Activated naive CD8-positive, alpha-beta T cell treated with anti-CD3 and anti-CD28 coated beads for 36 hours (primary cell): Measurements from ENCODE around the gene ZNF593. TPM values are rescaled to one million over a fixed set of nuclear protein-coding genes. Genes with fewer than 3 reads are reported as not detected.
A peak's percentile ranks its signal among the peaks of the same experiment; 100 is the strongest.

Experiments
- DNase-seq: peaks from one replicate; pipeline ENCODE4 v3.0.0; 2021
- H3K27ac Mint-ChIP-seq: one replicate; pipeline ENCODE4 v1.8.0; 2022; ENCODE audit warnings: mild to moderate bottlenecking, moderate library complexity, mixed read lengths
- H3K27me3 Mint-ChIP-seq: one replicate; pipeline ENCODE4 v1.8.0; 2022; ENCODE audit warnings: mild to moderate bottlenecking, mixed read lengths
- H3K36me3 Mint-ChIP-seq: one replicate; pipeline ENCODE4 v1.8.0; 2021; ENCODE audit warnings: mild to moderate bottlenecking, mixed read lengths
- H3K4me1 Mint-ChIP-seq: one replicate; pipeline ENCODE4 v1.8.0; 2021; ENCODE audit warnings: mixed read lengths
- H3K4me3 Mint-ChIP-seq: one replicate; pipeline ENCODE4 v1.8.0; 2022; ENCODE audit warnings: mild to moderate bottlenecking, moderate library complexity, mixed read lengths
- H3K9me3 Mint-ChIP-seq: one replicate; pipeline ENCODE4 v1.8.0; 2022; ENCODE audit warnings: mixed read lengths
- total RNA-seq, 2 experiments: library from RNA; stranded (reverse); gene quantifications; one replicate each; pipeline ENCODE4 v1.2.3, GENCODE V29; 2021

ZNF593 gene
- total RNA-seq: 10 to 100 TPM; 90.8 to 93.3 TPM

GRCh38 chr1:26169669-26170471 is at the start of gene ZNF593:
Gene ZNF593 (plus strand): TSS chr1:26169908. CDS start chr1:26169984, 76 bp downstream.
- peak within 1 kb of the TSS; percentile 92 for H3K27ac Mint-ChIP-seq
- H3K36me3 Mint-ChIP-seq: peaks cover 20% of the 10 kb centered on the region
- H3K4me3 Mint-ChIP-seq: peak within 1 kb of the TSS; percentile 93

GRCh38 chr1:26121854-26122773 is 47.6 kb upstream of the ZNF593 start:
- H3K27ac Mint-ChIP-seq: peak overlapping the region; percentile 11
- peaks cover 45% of the 10 kb centered on the region for H3K4me1 Mint-ChIP-seq
- no peaks in the 10 kb centered on the region for H3K27me3 Mint-ChIP-seq
- no peak for DNase-seq
- no peaks in the 10 kb centered on the region for H3K9me3 Mint-ChIP-seq
- no peak overlapping the region for H3K4me3 Mint-ChIP-seq
- peaks cover 12% of the 10 kb centered on the region for H3K36me3 Mint-ChIP-seq

More at GRCh38 chr1:26169669-26170471, at the start of gene ZNF593:
- peaks cover 4% of the 10 kb centered on the region for H3K27me3 Mint-ChIP-seq
- H3K4me1 Mint-ChIP-seq: peaks cover 23% of the 10 kb centered on the region
- peak; percentile 93 for DNase-seq
- no peaks in the 10 kb centered on the region for H3K9me3 Mint-ChIP-seq

- H3K4me3 Mint-ChIP-seq: no peak overlapping the region
- no peak for DNase-seq
- H3K4me1 Mint-ChIP-seq: peaks cover 56% of the 10 kb centered on the region
- no peaks in the 10 kb centered on the region for H3K9me3 Mint-ChIP-seq
- H3K27ac Mint-ChIP-seq: peak overlapping the region; percentile 5
- no peaks in the 10 kb centered on the region for H3K27me3 Mint-ChIP-seq
- peaks cover 12% of the 10 kb centered on the region for H3K36me3 Mint-ChIP-seq
These were observed 46.4 kb upstream of the ZNF593 start for GRCh38 chr1:26122988-26123973.

- Mint-ChIP-seq H3K4me3 (no peak overlapping the region), H3K36me3 (peaks cover 6% of the 10 kb centered on the region), H3K4me1 (peaks cover 48% of the 10 kb centered on the region), H3K9me3 (no peaks in the 10 kb centered on the region), H3K27ac (no peak overlapping the region), H3K27me3 (no peaks in the 10 kb centered on the region)
- no peak for DNase-seq
These were observed 45.0 kb upstream of the ZNF593 start for GRCh38 chr1:26124418-26125331.

DNA sequence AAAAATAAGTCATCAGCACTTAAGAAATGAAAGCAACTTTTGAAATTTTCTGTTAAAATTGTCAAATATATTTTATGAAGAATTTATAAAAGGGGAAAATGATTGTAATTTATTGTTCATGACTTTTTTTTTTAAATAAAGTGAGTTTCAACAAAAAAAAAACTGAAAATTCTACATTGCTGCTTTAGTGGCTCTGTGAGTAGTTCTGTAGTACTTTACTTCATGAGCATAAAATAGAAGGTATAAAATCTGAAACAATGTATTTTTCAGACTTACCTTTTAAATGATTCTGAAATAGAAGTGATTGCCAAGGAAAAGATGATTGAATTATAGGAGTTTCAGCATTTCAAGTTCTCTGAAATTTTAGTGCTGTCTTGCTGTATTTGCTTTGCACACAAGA is 44.3 kb upstream of the ZNF593 start:
- Mint-ChIP-seq H3K4me1 (peaks cover 41% of the 10 kb centered on the region), H3K27me3 (no peaks in the 10 kb centered on the region), H3K4me3 (no peak overlapping the region), H3K27ac (peak overlapping the region; percentile 87), H3K9me3 (no peaks in the 10 kb centered on the region), H3K36me3 (peaks cover 6% of the 10 kb centered on the region)
- DNase-seq: no peak

GRCh38 chr1:26125946-26126320 is 43.8 kb upstream of the ZNF593 start:
- DNase-seq: no peak
- peaks cover 40% of the 10 kb centered on the region for H3K4me1 Mint-ChIP-seq
- H3K9me3 Mint-ChIP-seq: no peaks in the 10 kb centered on the region
- H3K4me3 Mint-ChIP-seq: peak overlapping the region; percentile 65
- H3K36me3 Mint-ChIP-seq: peaks cover 6% of the 10 kb centered on the region
- H3K27me3 Mint-ChIP-seq: no peaks in the 10 kb centered on the region
- H3K27ac Mint-ChIP-seq: peak overlapping the region; percentile 87

- peaks cover 6% of the 10 kb centered on the region for H3K36me3 Mint-ChIP-seq
- peak; percentile 24 for DNase-seq
- no peaks in the 10 kb centered on the region for H3K27me3 Mint-ChIP-seq
- peak overlapping the region; percentile 87 for H3K27ac Mint-ChIP-seq
- peak overlapping the region; percentile 65 for H3K4me3 Mint-ChIP-seq
- H3K4me1 Mint-ChIP-seq: peaks cover 40% of the 10 kb centered on the region
- H3K9me3 Mint-ChIP-seq: no peaks in the 10 kb centered on the region
These were observed 43.2 kb upstream of the ZNF593 start for GRCh38 chr1:26126321-26127084.

DNA sequence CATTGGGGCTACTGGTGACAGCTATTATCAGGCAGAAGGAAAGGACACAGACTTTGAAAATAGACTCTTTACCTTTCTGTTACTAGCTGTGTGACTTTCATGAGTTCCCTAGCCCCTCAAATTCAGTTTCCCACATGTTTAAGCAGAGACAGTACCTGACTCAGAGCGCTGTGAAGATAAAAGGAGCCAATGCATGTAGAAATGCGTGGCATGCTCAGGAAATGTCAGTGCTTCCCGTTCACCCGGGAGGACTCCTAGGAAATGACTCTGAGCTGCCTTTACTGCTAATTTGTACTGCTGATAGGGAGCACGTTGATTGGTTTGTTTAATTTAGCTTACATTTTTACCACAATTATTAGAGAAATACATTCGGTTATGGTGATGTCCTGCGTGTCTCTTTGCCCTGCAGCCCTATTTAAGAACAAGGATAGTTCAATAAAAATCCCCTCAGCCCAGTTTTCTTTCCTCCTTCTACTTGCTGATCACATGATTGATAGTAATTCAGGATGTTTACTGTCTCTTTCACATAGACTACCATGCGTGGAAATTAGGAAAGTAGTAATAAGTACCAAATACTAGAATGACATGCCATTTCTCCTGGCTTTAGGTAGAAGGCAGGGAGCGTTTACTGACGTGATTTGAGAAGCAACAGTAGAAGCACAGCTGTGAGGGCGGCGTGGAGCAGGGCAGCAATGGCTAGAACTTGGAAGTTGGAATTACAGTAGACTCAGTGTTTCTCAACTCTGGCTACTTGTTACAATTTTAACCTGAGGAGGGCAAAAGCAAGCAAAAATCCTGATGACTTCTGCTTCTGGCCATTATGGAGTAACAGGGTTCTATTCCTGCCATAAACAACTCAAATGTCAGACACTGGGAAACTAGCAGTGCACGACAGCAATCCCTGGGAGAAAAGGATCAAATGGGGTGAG is 42.2 kb upstream of the ZNF593 start:
- Mint-ChIP-seq H3K27ac (peak overlapping the region; percentile 72), H3K9me3 (no peaks in the 10 kb centered on the region), H3K27me3 (no peaks in the 10 kb centered on the region), H3K4me3 (peak overlapping the region; percentile 62), H3K4me1 (peaks cover 44% of the 10 kb centered on the region), H3K36me3 (peaks cover 2% of the 10 kb centered on the region)
- DNase-seq: no peak

- Mint-ChIP-seq H3K4me1 (peaks cover 29% of the 10 kb centered on the region), H3K9me3 (no peaks in the 10 kb centered on the region), H3K27me3 (no peaks in the 10 kb centered on the region), H3K4me3 (no peak overlapping the region), H3K27ac (no peak overlapping the region), H3K36me3 (no peaks in the 10 kb centered on the region)
- DNase-seq: no peak
These were observed 39.9 kb upstream of the ZNF593 start for GRCh38 chr1:26129778-26130177.

- no peak overlapping the region for H3K27ac Mint-ChIP-seq
- no peak overlapping the region for H3K4me3 Mint-ChIP-seq
- H3K4me1 Mint-ChIP-seq: peaks cover 25% of the 10 kb centered on the region
- no peaks in the 10 kb centered on the region for H3K9me3 Mint-ChIP-seq
- H3K36me3 Mint-ChIP-seq: no peaks in the 10 kb centered on the region
- no peaks in the 10 kb centered on the region for H3K27me3 Mint-ChIP-seq
- no peak for DNase-seq
These were observed 39.0 kb upstream of the ZNF593 start for GRCh38 chr1:26130695-26131094.

- Mint-ChIP-seq H3K4me3 (no peak overlapping the region), H3K27me3 (no peaks in the 10 kb centered on the region), H3K4me1 (peaks cover 14% of the 10 kb centered on the region), H3K36me3 (no peaks in the 10 kb centered on the region), H3K9me3 (no peaks in the 10 kb centered on the region), H3K27ac (no peak overlapping the region)
- DNase-seq: no peak
These were observed 37.4 kb upstream of the ZNF593 start for GRCh38 chr1:26132128-26132833.

DNA sequence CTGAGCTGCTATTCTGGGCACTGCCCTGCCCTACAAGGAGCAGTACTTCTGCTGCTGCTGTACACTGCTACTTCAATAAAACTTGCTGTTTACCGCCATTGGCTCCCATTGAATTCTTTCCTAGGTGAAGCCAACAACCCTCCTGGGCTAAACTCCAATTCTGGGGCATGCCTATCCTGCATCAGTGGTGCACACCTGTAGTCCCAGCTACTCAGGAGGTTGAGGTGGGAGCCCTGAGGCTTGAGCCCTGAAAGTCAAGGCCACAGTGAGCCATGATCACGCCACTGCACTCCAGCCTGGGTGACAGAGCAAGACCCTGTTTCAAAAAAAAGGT is 36.9 kb upstream of the ZNF593 start:
- Mint-ChIP-seq H3K4me1 (peaks cover 8% of the 10 kb centered on the region), H3K36me3 (no peaks in the 10 kb centered on the region), H3K4me3 (no peak overlapping the region), H3K27ac (no peak overlapping the region), H3K27me3 (no peaks in the 10 kb centered on the region), H3K9me3 (no peaks in the 10 kb centered on the region)
- no peak for DNase-seq
